Left forelimb (tissue), 1 donor: ENCODE measurements around the gene CD74.
"Not testable (repeated sequence)": the region's sequence is repeated elsewhere in the genome, so short reads cannot be mapped to it uniquely, and the experiment has no call there.

Experiments
- DNase-seq: peaks from one replicate; pipeline ENCODE4 v3.0.0-alpha.2; 2018; ENCODE audit warnings: low spot score

The CD74 gene

GRCh38 chr5:150441813-150442698, 29.3 kb upstream of the CD74 start:
- DNase-seq: no peak

GRCh38 chr5:150440948-150441812, 28.5 kb upstream of the CD74 start:
- no peak for DNase-seq

GRCh38 chr5:150438873-150439546, 26.3 kb upstream of the CD74 start:
- no peak for DNase-seq

GRCh38 chr5:150436141-150436680, 23.5 kb upstream of the CD74 start:
- peak; percentile 85 for DNase-seq

GRCh38 chr5:150434464-150434863, 21.8 kb upstream of the CD74 start:
- DNase-seq: no peak

GRCh38 chr5:150431574-150431973, 18.9 kb upstream of the CD74 start:
- no peak for DNase-seq

- no peak for DNase-seq
These were observed 18.3 kb upstream of the CD74 start for GRCh38 chr5:150431048-150431447.

GRCh38 chr5:150429410-150429873, 16.7 kb upstream of the CD74 start:
- DNase-seq: no peak

GRCh38 chr5:150428978-150429377, 16.3 kb upstream of the CD74 start:
- no peak for DNase-seq

- no peak for DNase-seq
These were observed 15.6 kb upstream of the CD74 start for GRCh38 chr5:150428106-150428876.

GRCh38 chr5:150426165-150426564, 13.5 kb upstream of the CD74 start:
- not testable (repeated sequence) for DNase-seq

- DNase-seq: no peak
These were observed 10.0 kb upstream of the CD74 start for GRCh38 chr5:150422758-150423157.

- DNase-seq: no peak
These were observed 9.4 kb upstream of the CD74 start for GRCh38 chr5:150422075-150422474.

- DNase-seq: no peak
These were observed 7.0 kb upstream of the CD74 start for GRCh38 chr5:150419630-150420270.

- DNase-seq: not testable (repeated sequence)
These were observed 1.4 kb upstream of the CD74 start for GRCh38 chr5:150413902-150414790.

- no peak for DNase-seq
These were observed 629 bp upstream of the CD74 start for GRCh38 chr5:150413176-150413901.

GRCh38 chr5:150411245-150411979, 1.3 kb downstream of the CD74 start:
- no peak for DNase-seq
